Osteocyte (in vitro differentiated cells): ENCODE data around the gene PIPOX. TPM values are rescaled to one million over a fixed set of nuclear protein-coding genes. Genes with fewer than 3 reads are reported as not detected.

Experiments used
- DNase-seq: peaks from one replicate; pipeline ENCODE4 v3.0.0; 2021; ENCODE audit warnings: mixed read lengths; ENCODE audit not compliant: unreplicated experiment; ENCODE audit errors: extremely low spot score
- H3K27ac Mint-ChIP-seq: one replicate; pipeline ENCODE4 v1.8.0; 2021; ENCODE audit warnings: mild to moderate bottlenecking, mixed read lengths; ENCODE audit not compliant: unreplicated experiment
- H3K27me3 Mint-ChIP-seq: one replicate; pipeline ENCODE4 v1.8.0; 2021; ENCODE audit warnings: mixed read lengths; ENCODE audit not compliant: unreplicated experiment
- H3K36me3 Mint-ChIP-seq: one replicate; pipeline ENCODE4 v1.8.0; 2021; ENCODE audit warnings: mixed read lengths; ENCODE audit not compliant: unreplicated experiment
- H3K4me1 Mint-ChIP-seq: one replicate; pipeline ENCODE4 v1.8.0; 2021; ENCODE audit warnings: mixed read lengths; ENCODE audit not compliant: unreplicated experiment
- H3K4me3 Mint-ChIP-seq: one replicate; pipeline ENCODE4 v1.8.0; 2021; ENCODE audit warnings: mild to moderate bottlenecking, moderate library complexity, mixed read lengths; ENCODE audit not compliant: unreplicated experiment
- H3K9me3 Mint-ChIP-seq: one replicate; pipeline ENCODE4 v1.8.0; 2021; ENCODE audit warnings: mixed read lengths; ENCODE audit not compliant: unreplicated experiment
- total RNA-seq: library from RNA; stranded (reverse); gene quantifications from 2 replicates; pipeline ENCODE4 v1.2.1, GENCODE V29; 2021
- TF ChIP-seq, protein P1 (sequence below): fragments of 200-600 bp; sonication (generic); IDR thresholded peaks from 2 replicates; pipeline ENCODE4 v1.5.0; 2021; ENCODE audit warnings: antibody characterized with exemption, mild to moderate bottlenecking, moderate library complexity

PIPOX gene
- total RNA-seq, 1 donor from 2014 or later: 1.6 TPM

DNA sequence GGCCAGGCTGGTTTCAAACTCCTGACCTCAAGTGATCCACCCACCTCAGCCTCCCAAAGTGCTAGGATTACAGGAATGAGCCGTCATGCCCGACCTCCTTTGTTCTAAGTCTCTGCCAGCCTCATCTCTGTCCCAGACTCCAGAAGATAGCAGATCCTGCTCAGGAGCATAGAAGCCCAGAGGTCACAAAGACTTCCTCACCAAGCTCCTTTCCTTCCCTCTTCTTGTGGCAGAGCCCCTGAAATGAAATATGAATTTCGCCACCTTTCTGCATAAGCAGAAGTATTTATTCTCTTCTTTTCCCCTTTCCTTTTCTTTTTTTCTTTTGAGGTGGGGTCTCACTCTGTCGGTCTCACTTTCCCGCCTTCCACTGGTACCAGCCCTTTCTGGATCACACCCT, 11.5 kb upstream of the PIPOX start:
- H3K36me3 Mint-ChIP-seq: peaks cover 1% of the 10 kb centered on the region
- no peak overlapping the region for H3K27ac Mint-ChIP-seq
- H3K9me3 Mint-ChIP-seq: peaks cover 18% of the 10 kb centered on the region
- no peak for DNase-seq
- TF ChIP-seq, protein P1, sequence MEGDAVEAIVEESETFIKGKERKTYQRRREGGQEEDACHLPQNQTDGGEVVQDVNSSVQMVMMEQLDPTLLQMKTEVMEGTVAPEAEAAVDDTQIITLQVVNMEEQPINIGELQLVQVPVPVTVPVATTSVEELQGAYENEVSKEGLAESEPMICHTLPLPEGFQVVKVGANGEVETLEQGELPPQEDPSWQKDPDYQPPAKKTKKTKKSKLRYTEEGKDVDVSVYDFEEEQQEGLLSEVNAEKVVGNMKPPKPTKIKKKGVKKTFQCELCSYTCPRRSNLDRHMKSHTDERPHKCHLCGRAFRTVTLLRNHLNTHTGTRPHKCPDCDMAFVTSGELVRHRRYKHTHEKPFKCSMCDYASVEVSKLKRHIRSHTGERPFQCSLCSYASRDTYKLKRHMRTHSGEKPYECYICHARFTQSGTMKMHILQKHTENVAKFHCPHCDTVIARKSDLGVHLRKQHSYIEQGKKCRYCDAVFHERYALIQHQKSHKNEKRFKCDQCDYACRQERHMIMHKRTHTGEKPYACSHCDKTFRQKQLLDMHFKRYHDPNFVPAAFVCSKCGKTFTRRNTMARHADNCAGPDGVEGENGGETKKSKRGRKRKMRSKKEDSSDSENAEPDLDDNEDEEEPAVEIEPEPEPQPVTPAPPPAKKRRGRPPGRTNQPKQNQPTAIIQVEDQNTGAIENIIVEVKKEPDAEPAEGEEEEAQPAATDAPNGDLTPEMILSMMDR: no peak
- H3K4me3 Mint-ChIP-seq: no peak overlapping the region
- H3K27me3 Mint-ChIP-seq: peaks cover 78% of the 10 kb centered on the region
- peaks cover 9% of the 10 kb centered on the region for H3K4me1 Mint-ChIP-seq

DNA sequence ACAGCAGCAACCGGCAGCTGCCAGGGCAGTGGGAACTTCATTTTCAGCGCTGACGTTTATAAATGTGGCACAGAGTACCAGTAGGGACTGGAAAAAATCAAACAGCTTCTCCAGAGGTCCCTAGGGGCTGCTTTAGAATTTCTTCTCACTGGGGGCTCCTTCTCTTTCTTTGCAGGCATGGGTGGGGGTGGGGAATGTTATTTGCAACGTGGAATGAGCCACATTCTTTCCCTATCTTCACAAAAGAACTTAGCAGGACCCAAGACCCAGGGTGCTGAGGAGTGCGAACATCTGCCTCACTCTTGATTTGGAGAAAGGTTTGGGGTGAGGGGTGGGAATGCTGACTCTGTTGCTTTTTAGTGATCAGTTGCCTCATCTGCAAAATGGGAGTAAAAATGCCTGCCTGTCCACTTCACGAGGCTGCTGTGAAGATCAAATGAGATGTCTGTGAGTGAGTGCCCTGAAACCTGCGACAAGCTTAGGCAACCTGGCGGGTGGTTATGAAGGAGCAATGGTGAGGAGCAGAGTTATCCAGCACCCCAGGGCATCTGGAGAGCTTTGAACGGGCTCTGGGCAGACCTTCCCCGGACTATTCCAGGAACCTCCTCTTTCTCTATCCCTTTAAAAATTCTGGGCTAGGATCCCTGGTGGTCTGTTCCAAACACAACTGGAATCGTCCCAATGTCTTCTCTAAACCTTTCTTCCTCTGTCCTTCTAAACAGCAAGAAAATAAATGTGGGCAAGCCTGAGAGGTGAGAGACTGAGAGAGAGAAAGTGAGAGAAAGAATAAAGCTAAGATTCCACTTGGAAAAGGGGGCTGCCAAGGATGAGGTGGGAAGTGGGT, 10.7 kb upstream of the PIPOX start:
- peaks cover 9% of the 10 kb centered on the region for H3K4me1 Mint-ChIP-seq

GRCh38 chr17:29032857-29033197, 10.1 kb upstream of the PIPOX start:
- Mint-ChIP-seq H3K27me3 (peaks cover 66% of the 10 kb centered on the region), H3K9me3 (peaks cover 18% of the 10 kb centered on the region), H3K4me3 (no peak overlapping the region), H3K36me3 (peaks cover 1% of the 10 kb centered on the region), H3K27ac (no peak overlapping the region), H3K4me1 (peaks cover 9% of the 10 kb centered on the region)
- TF ChIP-seq, protein P1: no peak
- DNase-seq: no peak

More for the DNA sequence above, 10.7 kb upstream of the PIPOX start:
- Mint-ChIP-seq H3K27me3 (peaks cover 72% of the 10 kb centered on the region), H3K27ac (no peak overlapping the region), H3K4me3 (no peak overlapping the region), H3K36me3 (peaks cover 1% of the 10 kb centered on the region), H3K9me3 (peaks cover 18% of the 10 kb centered on the region)
- TF ChIP-seq, protein P1: no peak
- no peak for DNase-seq

DNA sequence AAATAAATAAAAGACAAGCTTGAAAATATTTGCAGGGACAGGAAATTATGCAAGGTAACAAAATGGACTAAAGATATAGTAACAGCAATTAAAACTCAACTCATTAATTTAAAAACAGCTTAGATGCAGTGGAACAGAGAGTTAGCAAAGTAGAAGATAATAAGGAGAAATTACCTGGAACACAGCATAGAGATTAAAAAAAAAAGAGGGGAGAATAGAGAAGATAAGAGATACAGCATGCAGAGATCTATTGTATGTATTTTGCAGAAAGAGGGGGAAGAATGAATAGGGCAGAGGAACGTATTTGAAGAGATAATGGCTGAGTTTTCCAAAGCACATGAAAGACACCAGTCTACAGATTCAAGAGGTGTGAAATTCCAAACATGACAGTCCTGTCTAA, 8.4 kb upstream of the PIPOX start:
- H3K4me1 Mint-ChIP-seq: peaks cover 9% of the 10 kb centered on the region
- H3K4me3 Mint-ChIP-seq: no peak overlapping the region
- peaks cover 1% of the 10 kb centered on the region for H3K36me3 Mint-ChIP-seq
- H3K9me3 Mint-ChIP-seq: peaks cover 18% of the 10 kb centered on the region
- H3K27me3 Mint-ChIP-seq: peaks cover 52% of the 10 kb centered on the region
- no peak for DNase-seq
- H3K27ac Mint-ChIP-seq: no peak overlapping the region
- TF ChIP-seq, protein P1: no peak

- peaks cover 40% of the 10 kb centered on the region for H3K27me3 Mint-ChIP-seq
- no peak overlapping the region for H3K4me3 Mint-ChIP-seq
- TF ChIP-seq, protein P1: no peak
- no peak for DNase-seq
- H3K4me1 Mint-ChIP-seq: peaks cover 22% of the 10 kb centered on the region
- peaks cover 18% of the 10 kb centered on the region for H3K9me3 Mint-ChIP-seq
- H3K27ac Mint-ChIP-seq: no peak overlapping the region
- H3K36me3 Mint-ChIP-seq: peaks cover 1% of the 10 kb centered on the region
Observed at GRCh38 chr17:29036584-29036983, 6.4 kb upstream of the PIPOX start.
